HG02798 (cell line): ENCODE data around the gene SLC24A4.

ENCODE experiments used
- ATAC-seq: cut with Tn5 transposase; IDR thresholded peaks from one replicate; pipeline ENCODE4 v1.9.1; 2021; ENCODE audit warnings: mild to moderate bottlenecking; ENCODE audit not compliant: unreplicated experiment, poor library complexity

Gene SLC24A4

DNA sequence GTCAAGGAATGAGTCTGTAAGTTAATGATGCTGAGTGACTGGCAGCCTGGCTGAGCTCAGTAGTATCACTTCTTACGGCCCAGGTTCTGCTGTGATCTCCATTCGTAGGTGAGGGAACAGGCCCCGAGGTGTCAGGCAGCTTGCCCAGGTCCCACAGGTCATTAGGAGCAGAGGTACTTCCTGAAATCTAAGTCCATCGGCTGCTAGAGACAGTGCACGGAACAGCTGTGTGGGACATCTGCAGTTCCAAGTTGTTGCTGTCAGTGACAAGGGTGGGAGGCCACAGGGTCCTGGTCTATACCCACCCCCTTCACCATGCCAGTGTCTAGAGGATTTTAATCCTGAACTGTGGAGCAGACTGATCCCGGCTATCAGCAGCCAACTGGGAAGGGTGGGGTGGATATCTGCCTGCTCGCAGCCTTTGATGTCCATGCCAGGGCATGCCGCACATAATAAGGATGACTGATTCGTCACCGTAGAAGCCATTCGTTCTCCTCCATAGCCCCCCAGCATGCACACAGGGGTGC, 108.3 kb downstream of the SLC24A4 start:
- no peak for ATAC-seq

DNA sequence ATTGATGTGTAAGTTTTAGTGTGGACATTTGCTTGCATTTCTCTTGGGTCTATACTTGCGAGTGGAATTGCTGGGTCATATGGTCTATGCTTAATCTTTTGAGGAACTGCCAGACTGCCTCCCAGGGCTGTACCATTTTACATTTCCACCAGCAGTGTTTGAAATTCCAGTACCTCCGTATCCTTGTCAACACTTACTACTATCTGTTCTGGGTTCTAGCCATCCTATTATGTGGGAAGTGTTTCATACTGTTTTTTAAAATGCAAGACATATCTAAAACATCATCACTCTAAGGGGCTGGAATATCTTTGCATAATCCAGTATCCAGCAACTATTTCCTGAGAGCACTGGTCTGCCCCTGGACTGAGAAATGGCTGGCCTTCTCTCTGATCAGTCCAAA, 110.4 kb downstream of the SLC24A4 start:
- ATAC-seq, result no peak

DNA sequence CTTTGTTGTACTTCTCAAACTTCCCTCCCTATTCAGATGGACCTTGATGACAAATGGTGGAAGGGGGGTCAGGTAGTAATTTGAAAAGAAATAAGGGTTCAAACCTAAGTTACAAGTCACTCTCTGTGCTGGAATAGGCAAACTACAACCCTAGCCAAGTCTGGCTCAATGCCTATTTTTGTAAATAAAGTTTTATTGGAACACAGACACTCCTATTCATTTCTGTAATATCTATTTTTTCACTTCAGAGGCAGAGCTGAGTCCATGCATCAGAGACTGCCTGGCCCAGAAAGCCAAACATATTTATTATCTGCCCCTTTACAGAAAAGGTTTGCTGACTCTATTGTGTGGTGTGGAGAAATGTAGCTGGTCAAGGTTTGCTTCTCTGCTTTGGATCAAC, 112.2 kb downstream of the SLC24A4 start:
- no peak for ATAC-seq

DNA sequence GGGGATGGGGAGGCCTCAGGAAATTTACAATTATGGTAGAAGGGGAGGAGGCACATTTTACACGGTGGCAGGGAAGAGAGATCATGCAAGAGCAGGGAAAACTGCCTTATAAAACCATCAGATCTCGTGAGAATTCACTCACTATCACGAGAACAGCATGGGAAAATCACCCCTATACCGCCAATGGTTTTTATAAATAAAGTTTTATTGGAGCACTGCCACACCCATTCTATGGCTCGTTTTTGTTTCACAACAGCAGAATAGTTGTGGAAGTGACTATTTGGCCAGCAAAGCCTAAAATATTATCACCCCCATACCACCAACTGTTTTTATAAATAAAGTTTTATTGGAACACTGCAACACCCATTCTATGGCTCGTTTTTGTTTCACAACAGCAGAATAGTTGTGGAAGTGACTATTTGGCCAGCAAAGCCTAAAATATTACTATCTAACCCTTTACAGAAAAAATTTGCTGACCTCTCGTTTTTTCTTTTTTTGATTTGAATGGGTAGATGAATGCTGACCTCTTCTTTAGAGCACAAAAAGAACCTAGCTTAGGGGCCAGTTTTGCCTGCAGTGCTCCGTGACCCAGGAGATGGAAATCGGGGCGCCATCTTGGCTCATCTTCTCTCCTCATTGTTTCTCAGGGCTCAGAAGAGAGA, 113.3 kb downstream of the SLC24A4 start:
- ATAC-seq, result no peak

DNA sequence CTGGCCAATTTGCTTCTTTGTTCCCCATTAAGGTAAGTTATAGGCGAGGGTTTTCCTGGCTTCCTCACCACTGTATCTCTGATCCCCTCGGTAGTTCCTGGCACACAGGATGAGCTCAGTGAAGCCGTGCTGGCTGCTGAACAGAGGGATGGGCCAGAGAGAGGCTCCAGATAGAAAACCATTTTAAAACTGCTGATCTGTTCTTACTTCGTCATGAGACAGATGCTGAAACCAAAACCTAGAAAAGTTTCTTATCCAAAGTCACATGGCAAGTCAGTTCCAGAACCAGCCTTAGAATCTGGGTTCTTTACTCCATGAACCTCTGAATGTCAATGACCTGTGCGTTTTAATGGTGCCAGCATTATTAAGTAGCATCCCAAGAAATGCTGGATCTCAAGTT, 114.3 kb downstream of the SLC24A4 start:
- ATAC-seq, result no peak

DNA sequence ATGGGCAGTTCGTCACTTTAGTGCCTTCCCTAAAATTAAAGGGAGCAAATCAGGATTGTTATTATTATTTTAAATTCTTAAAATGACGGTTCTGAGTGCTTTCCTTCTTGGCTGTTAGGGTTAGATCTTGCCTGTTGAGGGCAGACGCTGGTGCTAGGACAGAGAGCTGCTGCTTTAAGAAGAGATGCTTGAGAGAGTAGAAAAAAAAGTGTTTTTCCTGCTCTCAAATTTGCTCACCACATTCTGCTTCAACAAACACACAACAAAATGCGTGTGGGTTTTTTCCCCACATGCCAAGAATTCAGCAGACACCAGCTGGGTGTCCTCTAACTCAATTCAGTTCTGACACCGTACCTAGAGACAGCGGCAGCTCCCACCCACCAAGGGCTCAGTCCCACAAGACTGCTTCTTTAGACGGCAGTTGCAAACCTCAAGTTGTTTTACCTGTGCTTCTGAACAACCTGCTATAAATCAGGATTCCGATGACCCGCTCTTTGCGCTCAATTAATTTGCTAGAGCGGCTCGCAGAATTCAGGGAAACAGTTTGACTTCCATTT, 114.8 kb downstream of the SLC24A4 start:
- ATAC-seq, result no peak

DNA sequence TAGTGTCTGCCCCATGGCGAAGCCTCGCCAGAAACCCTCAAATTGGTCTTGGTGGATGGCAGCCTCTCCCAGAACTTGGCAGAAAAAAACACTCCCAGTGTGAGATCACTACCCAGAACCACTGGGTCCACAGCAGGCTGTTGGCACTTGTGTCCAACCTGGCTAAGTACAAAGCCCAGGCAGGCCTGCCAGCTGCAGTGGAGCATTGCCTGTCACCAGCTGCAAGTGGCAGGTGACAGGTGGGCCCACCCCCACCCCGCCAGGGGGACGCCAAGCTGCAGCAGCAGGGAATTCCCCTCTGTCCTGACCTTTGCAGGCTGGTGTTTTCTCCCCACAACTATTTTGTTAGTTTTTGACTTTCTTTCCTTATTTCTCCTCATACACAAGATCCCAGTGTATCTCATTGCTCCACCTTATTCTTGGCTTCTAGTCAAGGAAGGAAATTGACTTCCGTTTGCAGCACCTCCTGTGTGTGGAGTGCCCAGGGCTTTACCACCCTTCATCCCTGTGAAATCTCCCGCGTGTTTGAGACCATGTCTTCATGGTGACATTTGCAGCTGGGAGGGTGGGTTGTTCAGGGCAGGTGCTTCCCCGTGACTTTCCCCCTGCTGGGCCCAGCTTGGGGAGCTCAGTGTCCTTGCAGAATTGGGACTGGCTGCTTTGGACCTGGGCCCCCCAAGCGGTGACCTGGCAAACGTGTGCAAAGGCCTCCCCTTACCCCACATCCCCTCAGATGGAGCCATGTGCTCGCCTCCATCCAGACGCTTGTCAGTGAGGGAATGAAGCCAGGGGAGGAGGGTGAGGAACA, 116.8 kb downstream of the SLC24A4 start:
- ATAC-seq, result no peak

DNA sequence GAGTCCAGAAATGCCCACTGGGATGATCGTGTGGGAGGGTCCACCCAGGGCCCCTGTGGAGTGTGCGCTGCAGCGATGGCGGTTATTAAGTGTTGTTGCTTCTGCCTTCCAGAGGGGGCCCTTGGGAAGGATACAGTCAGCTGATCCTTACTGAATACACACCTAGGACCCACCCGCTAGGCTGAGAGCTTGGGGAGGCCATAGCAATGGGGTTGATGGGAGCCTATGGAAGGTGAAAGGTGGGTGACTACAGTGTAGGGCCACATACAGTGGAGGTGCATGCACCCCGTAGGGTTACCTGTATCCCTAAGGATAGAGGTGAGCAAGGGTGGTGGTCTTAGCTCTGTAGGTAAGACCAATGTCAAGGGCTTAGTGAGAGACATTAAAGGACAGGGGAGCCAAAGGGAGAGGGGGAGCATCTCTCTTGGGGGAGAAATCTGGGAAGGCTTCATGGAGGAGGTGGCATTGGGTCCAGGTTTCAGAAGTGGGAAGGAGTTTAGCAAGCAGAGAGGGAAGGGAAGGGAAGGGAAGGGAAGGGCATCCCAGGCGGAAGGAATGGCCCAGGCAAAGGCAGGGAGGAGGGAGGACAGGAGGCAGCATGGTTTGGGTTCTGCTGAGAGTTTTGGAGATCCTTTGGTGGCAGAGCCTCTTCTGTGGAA, 117.5 kb downstream of the SLC24A4 start:
- ATAC-seq, result no peak

DNA sequence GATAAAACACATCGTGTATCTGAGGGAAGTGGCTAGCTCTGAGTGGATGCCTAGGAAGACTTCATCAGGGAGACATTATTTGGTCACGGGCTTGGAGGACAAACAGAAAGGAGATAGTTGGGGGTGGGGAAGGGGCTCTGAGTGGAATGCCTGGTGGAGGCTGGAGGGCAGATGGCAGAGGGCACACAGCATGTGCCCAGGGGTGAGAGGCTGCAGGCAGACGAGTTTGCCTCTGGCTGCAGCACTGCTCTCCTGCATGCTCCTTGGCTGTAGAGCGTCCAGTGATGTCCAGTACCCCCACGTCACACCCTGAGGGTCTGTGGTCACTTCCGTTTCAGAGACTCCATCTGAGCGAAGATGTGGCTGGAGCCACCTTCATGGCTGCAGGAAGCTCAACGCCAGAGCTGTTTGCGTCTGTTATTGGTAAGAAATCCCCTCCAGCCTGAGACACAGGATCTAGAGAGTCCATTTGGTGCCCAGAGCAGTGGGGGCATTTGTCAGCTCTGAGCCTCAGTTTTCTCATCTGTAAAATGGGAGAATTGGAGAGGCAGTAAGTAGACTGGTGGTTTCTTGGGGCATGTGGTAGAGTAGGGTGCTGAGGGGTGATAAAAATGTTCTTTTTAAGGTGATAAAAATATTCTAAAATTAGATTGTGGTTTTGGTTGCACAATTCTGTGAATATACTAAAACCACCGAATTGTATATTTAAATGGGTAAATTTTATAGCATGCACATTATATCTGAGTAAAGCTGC, 119.0 kb downstream of the SLC24A4 start:
- no peak for ATAC-seq

DNA sequence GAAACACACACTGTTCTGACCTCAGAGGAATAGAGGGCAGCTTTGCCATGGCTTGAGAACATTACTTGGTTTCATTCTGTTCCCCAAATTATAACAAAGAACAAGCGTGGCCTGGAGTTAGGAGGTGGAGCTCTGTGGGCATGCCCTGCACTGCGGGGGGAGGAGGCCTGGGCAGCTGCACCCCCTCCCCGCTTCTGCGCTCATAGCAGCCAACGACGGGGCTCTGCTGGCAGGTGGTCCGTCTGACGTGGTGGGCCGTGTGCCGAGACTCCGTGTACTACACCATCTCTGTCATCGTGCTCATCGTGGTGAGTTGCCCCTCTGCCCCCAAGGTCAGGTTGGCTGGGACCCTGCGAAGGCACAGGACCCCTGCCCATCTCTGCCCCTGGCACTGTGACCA, 120.2 kb downstream of the SLC24A4 start:
- ATAC-seq, result no peak

DNA sequence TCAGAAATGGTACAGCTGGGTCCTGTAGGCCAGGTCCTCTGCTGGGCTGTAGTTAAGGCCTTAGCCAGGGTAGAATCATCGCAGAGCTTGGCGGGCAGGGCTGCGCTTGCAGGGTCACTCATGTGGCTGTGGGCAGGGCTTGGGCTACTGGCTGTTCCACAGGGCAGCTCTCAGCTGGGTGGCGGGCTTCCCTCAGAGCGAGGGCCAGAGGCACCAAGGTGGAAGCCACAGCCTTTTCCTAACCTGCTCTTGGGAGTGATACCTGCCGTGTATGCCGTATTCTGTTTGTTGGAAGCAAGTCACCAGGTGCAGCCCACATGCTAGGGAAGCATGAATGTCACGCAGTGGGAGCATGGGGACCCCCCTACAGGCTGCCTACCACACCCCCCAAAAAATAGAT, 120.8 kb downstream of the SLC24A4 start:
- no peak for ATAC-seq

DNA sequence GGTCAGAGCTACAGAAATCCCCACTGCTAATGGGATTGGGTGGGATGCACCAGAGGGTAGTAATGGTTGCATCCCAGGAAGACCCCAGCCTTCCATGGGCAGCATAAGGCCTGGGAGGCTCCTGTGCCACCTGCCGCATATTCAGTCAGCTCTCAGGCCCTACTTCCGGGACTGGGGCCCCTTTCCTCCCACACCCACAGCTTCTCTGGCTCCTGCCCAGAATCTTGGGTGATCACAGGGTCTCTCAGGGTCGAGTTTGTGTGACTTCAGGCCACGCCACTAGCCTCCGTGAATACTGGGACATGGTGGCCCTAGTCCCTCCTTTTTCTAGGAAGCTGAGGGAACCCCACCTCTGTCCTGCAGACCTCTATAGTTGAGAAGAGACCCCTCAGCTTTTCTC, 123.8 kb downstream of the SLC24A4 start:
- no peak for ATAC-seq

DNA sequence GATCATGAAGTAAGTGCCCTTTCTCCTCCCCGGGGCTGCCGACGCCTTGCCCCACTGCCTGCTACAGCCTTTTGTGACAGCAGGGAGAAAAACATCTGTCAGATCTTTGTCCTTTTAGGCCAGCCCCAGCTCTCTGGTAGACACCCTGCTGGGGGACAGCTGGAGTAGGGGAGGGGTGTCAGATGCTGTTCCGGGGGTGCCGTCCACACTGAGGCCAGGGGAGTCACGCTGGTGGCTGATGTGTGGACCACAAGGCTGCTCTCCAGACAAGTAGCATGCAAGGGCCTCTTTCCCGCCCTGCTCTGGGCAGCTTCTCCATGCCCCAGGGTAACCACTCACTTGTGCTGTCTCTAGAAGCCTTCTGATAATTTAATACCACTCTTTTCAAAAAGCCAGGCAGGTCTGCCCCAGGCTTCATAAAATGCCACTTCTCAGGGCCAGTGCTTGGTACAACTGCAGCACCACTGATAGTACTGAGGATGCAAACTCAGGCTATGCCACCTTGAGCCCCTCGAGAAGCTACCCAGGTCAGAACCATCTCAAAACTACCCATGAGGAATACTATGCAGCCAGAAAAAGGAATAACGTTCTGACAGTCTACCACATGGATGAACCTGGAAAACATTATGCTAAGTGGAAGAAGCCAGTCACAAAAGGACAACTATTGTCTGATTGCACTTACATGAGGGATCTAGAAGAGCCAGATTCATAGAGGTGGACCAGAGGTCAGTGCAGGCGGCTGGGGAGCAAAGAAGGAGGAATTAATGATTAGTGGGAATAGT, 124.6 kb downstream of the SLC24A4 start:
- ATAC-seq, result no peak

DNA sequence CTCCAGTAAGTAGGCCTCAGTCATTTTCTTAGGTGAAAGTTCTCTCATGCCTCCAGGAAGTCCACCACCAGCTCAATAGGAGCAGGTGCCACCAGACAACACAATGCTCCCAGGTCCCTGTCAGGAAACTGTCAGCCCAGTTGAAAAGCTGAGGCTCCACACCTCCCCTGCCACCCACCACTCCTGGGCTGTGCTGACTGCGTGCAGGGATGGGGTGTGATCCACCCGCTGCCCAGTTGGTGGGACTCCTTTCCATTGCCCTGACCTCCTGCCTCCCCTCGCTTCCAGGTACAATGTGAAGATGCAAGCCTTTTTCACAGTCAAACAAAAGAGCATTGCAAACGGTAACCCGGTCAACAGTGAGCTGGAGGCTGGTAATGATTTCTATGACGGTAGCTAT, 125.8 kb downstream of the SLC24A4 start:
- no peak for ATAC-seq

DNA sequence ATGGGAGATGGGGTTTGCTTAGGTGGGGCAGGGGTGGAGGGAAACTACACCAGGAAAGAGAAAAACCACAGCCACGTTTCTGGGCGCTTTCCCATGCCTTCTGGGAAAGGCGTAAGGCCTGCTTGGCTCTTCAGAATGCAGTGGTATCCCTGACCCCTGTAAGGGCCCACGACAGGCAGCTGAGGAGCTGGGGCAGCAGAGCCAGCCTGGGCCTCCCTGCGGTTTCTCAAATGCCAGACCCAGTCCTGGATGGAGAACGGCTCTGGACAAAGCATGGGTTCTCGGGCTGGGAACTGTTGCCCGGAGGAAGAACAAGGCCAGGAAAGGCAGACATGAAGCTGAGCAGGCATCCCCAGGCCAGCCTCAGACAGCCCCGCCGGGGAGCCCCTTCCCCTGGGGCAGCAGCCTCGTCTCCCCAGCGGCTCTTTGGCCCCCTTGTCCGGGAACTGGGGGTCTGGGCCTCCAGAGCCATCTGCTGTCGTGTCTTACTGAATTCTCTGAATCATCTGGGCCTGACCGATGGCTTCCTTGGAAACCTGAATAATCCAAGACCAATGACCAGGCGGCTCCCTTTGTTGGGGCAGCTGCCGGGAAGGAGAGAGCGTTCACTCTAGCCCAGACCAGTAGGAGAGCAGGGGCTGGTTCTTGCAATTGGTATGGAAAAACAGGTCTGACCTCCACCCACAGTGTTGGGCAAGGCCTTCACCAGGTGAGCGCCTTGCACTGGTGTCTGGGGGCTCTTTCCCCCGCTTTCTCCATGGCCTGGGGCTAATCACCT, 126.6 kb downstream of the SLC24A4 start:
- no peak for ATAC-seq

DNA sequence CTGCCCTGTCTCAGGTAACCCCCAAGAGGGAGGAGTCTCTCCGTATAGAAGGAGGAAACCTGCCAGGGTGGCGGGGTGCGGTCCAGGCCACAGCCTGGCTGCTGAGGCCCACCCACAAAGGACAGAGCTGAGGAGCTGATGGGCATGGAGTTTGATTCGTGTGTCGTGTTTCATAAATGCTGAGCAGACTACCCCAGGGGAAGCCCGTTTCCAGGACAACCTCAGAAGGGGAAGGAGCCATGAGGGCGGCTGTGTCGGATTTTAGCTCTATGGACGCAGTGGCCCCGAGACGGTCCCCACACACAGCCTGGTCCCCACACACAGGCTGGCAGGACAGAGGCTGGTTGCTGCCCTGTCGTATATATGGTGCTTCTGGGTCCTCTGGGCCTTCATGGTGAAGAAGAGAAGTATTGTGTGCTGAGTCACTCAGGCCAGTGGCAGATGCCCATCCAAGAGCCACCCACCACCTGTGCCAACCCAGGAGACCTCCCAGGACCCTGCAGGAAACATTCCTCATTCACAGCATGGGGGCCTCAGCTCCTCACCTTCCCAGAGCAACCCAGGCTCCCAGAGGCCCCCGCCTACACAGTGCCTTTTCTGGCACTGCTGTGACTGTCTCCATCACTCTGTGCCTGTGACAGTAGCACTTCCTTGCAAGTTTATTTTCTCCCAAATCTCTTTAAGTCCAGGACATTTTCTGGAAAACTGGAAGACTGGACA, 127.5 kb downstream of the SLC24A4 start:
- no peak for ATAC-seq

DNA sequence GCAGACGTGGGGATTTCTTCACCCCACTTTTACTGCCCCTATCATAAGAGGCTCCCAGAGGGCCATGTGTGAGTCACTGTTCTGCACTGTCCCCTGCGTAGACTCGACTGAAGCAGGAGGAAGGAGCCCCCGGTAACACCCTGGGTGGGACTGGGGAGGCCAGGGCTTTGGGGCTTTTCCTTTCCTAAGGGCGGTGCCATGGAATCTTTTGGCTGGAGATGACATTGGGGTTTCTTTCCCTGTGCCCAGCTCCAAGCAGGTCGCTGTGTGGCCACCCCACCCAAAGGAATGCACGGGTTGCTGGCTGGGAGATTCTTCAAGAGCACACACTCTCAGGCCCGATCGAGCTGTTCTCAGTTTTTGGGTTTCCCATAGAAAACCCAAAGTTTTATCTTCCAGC, 128.3 kb downstream of the SLC24A4 start:
- no peak for ATAC-seq

DNA sequence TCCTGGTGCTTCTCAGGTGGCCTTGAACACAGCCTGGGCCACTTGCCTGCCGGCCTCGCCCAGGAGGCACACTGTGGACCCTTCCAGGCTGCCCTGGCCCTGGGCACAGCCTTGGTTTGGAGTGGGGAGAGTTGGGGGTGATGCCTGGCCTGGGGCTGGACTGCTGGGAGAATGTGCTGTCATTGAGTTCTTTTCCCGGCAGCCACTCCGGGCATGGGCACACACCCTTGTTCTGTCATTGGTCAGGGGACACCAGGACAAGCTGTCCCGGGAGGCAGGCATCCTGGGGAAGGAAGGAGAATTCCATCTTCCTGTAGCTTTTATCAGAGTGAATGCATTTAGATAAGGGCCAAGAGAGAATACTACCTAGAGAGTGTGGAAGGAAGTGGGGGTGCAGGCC, 128.8 kb downstream of the SLC24A4 start:
- no peak for ATAC-seq
